Measurements from ENCODE around the gene PPP1R18.
"Not testable (repeated sequence)": the region's sequence is repeated elsewhere in the genome, so short reads cannot be mapped to it uniquely, and the experiment has no call there.

PPP1R18 gene

DNA sequence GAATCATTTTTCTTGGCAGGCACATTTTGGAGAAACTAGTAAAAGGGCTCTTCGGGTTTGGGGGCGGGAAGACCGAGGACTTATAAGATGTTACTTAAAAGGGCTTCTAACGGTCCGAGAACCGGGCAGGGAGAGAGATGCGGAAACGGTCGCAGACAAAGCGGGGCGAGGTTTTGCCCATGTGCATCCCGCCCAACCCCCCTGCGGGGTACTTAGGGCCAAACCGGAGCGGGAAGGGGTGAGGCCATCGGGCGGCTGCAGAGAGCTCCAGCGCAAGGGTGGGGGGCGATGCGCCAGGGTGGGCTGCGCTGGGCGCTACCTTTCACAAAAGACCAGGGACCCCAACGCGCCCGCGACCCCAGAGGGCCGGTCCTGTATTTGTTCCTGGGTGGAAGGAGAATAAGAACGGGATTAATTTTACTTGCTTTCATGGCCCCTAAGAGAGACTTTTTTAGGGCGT, 34.3 kb upstream of the PPP1R18 start:
- in situ Hi-C loops (cut with MboI; ENCODE audit: low sequenced_read_pairs): no loop called here

DNA sequence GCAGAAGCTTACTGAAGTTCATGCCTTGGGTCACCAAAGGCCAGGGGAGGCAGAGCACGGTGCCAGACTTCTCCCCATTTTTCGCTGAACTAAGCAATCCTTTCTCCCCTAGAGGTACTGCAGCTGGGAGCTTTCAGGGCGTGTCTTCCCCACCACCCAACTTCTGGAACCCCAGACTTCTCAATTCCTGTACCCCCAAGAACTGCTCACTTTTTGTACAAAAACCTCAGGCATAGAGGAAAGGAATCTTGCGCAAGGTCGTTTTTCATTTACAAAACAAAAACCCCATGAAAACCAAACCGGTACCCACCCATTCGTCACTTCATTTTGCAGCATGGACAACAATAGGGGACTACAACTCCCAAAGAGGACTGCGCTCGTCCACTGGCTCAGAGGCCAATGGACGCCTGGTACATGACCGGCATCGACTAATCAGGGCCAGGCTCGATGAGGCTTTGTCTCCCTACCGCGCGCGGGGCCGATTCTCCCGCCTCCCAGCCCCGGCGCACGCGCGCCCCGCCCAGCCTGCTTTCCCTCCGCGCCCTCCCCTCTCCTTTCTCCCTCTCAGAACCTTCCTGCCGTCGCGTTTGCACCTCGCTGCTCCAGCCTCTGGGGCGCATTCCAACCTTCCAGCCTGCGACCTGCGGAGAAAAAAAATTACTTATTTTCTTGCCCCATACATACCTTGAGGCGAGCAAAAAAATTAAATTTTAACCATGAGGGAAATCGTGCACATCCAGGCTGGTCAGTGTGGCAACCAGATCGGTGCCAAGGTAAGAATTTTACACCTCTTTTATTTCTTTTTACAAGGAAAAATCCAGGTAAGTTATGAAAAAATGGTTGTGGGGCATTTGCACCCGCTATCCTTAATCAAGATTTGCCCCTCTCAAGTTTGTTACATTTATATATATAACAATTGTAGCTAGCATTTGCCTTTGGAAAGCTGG, 33.6 kb upstream of the PPP1R18 start, which contains the start of gene TUBB:
Gene TUBB (plus strand): TSS at position 562 of the 947 bp plus-strand sequence. CDS start 155 bp downstream, at position 717.
- in situ Hi-C loops (cut with MboI; ENCODE audit: low sequenced_read_pairs): no loop called here

DNA sequence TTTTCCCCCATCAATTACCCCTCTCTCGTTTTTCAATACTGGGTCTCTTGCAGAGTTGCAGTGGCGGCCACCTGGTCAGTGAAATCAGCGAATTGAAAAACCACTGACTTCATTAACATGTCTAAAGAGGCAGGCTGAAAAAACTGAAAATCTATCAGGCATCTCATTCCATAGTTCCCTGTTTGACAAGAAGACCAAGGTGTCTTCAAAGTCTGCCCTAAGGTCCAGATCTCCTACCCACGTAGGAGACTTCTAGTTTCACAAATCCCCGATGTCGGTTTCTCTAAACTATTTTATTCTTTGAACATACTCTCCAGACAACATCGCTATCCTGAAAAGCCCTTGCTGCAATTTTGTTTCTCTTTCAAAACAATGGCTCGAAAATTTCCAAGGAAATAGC, 32.9 kb upstream of the PPP1R18 start:
- in situ Hi-C loops (cut with MboI; ENCODE audit: low sequenced_read_pairs): no loop called here

DNA sequence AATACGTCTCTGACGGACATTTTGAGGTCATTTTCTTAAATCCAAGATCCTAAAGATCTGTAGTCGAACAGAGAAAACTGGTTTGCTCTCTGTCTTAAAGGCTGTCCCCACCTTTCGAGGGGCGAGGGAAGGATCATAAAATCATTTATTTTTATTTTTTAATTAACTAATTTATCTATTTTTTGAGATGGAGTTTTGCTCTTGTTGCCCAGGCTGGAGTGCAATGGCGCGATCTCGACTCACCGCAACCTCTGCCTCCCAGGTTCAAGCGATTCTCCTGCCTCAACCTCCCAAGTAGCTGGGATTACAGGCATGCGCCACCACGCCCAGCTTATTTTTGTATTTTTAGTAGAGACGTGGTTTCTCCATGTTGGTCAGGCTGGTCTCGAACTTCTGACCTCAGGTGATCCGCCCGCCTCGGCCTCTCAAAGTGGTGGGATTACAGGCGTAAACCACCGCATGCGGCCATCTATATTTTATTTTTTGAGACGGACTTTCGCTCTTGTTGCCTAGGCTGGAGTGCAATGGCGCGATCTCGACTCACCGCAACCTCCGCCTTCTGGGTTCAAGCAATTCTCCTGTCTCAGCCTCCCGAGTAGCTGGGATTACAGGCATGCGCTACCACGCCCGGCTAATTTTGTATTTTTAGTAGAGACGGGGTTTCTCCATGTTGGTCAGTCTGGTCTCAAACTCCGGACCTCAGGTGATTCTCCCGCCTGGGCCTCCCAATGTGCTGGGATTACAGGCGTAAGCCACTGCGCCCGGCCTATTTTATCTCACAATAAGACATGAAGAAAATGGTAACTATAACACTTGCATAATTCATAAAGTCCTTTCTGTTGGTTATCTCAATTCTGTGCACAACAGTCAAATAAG, 31.6 kb upstream of the PPP1R18 start:
- in situ Hi-C loops (cut with MboI; ENCODE audit: low sequenced_read_pairs): not testable (repeated sequence)

DNA sequence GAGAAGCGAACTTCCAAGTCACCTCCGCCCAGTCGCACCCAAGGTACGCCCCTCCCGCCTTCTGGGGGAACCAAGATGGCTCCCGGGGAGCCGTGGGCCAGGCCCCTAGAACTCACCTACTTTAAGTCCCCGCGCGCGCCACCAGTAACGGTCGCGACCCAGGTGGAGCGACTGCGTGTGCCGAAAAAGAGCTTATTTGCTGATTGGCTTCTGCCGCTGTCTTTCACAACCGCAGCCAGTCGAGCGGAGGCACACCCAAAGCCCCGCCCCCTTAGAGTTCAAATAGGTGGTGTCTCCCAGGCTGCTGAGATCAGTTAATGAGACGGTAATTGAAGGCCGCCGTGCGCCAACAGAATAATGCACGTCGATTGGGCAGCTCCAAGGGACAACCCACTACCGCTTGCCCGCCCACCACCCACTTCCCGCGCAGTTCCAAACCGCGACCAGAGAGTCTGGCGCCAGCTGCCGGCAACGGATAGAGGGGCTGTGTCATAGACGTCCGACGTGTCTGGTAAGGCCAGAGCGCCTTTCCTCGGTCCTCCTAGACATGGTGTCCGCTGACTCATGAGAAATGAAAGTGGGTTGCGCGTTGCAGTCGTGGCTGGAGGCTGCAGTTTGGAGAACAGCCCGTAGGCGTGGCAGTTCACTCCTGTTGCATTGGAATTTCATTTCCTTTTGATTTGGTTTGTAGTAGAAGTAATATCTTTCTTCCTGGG, 30.8 kb upstream of the PPP1R18 start, which contains the start of gene MDC1:
Gene MDC1 (minus strand): TSS at position 153 of the 716 bp plus-strand sequence. CDS start 2,106 bp downstream, outside the sequence.
- in situ Hi-C loops (cut with MboI; ENCODE audit: low sequenced_read_pairs): no loop called here

DNA sequence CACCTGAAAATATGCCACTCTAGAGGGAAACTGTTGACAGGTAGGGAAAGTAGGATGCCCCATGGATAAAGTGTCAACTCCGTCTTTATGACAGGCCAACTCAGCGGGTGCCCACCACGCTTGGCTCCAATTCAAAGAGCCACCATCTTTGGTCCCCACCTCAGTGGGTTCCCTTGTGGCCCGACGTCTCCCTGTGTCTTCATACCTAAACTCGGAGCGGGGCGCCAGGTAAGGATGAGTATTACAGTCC, 30.4 kb upstream of the PPP1R18 start:
- in situ Hi-C loops (cut with MboI; ENCODE audit: low sequenced_read_pairs): no loop called here

DNA sequence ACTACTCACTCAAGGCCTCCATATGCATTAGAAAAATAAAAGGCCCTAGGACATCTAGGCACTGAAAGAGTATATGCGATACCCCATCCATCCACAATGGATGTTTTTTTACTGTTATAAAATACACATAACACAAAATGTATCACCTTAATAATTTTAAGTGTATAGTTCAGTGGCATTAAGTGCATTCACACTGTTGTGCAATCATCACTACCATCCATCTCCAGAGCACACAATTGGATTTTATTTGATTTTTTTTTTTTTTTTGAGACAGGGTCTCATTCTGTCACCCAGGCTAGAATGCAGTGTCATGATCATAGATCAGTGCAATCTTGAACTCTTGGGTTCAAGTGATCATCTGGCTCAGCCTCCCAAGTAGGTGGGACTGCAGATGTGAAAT, 27.8 kb upstream of the PPP1R18 start:
- in situ Hi-C loops (cut with MboI; ENCODE audit: low sequenced_read_pairs): no loop called here

DNA sequence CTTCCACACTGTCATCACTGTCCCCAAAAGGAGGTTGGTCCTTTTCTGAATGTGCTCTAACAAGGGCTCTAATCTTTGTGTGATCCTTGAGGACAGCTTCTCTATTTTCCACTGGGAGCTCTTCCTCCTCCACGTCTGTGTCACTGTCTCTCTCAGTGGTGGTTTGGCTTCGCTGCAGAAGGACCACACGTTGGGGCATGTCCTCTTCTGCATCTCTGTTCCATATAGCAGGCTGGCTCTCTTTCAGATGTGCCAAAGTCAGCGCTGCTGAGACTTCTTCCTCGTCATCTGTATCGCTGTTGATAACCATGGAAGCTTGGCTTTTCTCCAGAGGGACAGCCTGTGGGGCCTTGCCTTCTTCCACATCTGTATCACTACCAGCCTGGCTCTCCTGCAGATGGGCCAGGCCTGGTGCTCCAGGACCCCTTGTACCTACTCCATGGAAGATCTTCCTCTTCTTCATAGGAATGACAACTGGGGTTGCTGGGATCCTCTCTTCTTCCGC, 26.0 kb upstream of the PPP1R18 start:
- in situ Hi-C loops (cut with MboI; ENCODE audit: low sequenced_read_pairs): no loop called here

DNA sequence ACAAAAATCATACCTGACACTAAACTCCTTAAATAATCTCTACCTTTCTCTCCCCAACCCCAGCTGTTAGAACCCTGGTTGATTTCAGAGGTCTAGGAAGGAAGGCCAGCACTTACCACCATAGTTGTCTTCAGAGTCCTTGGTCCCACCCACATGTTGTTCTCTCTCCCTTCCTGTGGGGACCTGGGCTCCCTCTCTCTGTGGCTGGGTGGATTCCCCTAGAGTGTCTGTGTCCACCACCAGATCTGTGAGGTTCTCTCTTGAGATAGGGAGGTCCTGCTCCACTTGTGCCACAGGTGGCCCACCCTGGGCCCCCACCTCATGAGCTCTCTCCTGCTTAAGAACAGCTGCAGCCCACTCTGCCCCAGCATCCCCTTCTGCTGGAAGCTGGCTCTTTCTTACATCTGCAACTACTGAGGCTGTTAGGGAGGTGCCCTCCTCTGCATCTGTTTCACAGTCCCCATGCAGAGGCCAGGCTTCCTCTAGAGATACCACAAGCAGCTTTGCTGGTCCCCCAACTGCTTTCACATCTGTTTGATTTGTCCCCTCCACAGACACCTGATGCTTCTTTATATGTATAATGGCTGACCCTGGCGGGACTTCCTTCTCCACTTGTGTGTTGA, 25.4 kb upstream of the PPP1R18 start:
- in situ Hi-C loops (cut with MboI; ENCODE audit: low sequenced_read_pairs): no loop called here

DNA sequence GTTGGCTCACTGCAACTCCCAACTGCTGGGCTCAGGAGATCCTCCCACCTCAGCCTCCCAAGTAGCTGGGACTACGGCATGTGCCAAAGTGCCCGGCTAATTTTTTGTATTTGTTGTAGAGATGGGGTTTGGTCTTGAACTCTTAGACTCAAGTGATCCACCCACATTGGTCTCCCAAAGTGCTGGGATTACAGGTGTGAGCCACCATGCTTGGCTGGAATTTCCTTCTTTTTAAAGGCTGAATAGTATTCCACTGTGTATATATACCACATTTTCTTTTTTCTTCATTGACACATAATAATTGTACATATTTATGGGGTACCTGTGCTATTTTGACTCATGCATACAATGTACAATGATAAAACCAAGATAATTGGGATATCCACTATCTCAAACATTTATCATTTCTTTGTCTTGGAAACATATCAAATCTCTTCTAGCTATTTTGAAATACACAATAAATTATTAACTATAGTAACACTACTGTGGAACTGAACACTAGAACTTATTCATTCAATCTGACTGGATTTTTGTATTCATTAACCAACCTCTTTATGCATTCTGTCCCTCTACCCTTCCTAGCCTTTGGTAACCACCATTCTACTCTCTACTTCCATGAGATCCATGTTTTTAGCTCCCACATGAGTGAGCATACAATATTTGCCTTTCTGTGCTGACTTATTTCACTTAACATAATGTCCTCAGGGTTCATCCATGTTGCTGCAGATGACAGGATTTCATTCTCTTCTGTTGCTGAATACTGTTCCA, 22.8 kb upstream of the PPP1R18 start:
- in situ Hi-C loops (cut with MboI; ENCODE audit: low sequenced_read_pairs): no loop called here

DNA sequence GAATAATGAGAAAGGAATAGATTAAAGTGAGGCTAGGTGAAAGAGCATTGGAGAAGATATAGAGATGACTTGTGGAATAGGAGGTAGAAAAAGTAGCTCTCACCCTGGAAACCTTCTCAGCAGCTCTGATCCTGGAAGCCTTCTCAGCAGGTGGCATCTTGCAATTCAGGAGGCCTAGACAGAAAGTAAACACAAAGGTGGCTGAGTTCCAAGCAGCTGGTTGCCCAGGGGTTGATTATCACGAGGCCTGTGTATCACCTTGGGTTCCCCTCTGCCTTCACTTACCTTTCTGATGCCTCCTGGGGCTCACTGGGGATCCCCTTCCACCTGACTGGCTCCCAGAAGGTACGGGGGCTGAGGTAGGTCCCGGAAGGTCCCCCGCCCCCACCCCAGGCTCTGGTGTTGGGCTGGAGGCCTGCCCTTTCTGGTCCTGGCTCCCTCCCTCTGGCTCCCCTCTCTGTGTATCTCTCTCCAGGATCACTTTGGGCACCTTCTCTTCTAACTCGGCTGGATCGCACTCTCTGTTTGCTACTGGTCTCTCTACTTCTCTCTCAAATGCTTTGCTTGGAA, 20.9 kb upstream of the PPP1R18 start:
- in situ Hi-C loops (cut with MboI; ENCODE audit: low sequenced_read_pairs): no loop called here

DNA sequence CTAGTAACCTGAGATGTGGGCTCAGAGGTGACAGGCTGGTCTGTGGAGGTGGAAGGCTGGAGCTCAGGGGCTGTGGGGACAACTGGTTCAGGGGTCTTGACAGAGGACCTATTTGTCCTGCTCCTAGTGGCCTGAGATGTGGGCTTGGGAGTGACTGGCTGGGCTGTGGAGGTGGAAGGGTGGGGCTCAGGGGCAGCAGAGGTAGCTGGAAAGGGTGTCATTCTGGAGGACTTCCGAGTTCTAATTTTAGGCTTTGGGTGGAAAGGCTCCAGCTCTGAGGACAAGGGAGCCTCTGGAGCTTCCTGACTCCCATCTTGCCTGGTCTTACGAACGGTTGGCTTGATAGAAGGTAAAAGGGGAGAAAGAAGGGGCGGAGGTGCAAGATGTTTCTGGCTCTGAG, 19.2 kb upstream of the PPP1R18 start:
- in situ Hi-C loops (cut with MboI; ENCODE audit: low sequenced_read_pairs): no loop called here

DNA sequence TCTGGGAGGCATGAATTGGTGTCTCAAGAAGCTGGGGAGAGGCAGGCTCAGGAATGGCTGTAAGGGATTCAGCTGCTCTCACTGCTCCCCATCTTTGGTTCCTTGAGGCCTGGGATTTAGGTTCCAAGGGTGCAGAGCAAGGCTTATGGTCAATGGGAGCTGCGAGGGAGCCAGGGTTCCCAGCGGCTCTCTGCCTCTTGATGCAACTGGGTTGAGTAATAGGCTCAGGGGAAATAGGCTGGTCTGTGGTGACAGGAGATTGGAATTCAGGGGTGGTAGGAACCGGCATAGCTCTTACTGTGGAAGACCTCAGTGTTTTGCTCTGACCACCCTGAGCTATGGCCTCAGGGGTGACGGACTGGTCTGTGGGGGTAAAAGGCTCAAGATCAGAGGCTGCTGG, 17.4 kb upstream of the PPP1R18 start:
- in situ Hi-C loops (cut with MboI; ENCODE audit: low sequenced_read_pairs): no loop called here

DNA sequence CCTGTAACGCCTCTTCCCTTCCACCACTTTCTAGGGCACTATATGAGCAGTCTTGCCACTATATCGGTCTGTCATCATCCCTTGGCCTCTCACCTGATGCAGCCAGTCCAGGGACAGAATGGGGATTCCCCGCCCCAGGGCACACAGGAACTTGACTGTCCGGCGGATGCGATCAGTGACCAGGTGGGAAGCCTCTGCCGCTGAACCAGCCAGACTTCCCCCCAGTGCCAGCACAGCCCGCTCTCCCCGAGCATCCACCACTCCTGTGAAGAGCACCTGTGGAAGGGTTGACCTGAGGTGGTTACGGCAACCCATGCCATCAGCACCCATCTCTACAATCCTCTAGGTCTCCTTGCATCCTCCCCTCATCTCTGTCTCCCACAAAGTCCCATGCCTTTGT, 16.6 kb upstream of the PPP1R18 start:
- in situ Hi-C loops (cut with MboI; ENCODE audit: low sequenced_read_pairs): no loop called here

DNA sequence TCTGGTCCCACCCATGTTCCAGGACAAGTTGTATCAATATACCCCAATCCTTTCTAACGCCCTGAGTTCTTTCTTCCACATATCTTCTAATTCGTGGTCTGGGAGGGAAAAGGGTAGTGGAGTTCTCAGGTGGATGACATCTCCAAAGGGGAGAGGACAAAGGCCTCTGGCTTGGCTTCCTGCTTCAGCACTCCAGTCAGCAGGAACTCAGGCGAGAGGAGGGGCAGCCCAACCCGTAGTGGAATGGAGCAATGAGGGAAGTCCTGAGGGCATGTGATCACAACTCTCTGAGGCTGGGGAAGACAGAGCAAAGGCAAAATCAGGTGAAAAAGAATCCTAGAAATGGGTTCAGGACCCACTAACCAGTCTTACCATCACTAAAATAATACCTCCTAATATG, 13.9 kb upstream of the PPP1R18 start:
- in situ Hi-C loops (cut with MboI; ENCODE audit: low sequenced_read_pairs): no loop called here

DNA sequence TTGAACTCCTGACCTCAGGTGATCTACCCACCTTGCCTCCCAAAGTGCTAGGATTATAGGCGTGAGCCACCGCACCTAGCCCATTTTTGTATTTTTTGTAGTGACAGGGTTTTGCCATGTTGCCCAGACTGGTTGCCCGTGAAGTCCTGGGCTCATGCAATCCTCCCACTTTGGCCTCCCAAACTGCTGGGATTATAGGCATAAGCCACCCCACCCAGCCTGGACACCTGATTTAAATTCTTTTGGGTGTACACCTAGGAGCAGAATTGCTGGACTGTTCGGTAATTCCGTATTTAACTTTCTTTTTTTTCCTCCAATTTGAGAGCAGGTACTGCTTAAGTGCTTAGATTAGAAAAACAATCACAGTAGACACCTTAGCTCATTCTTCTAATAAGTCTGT, 10.0 kb upstream of the PPP1R18 start:
- in situ Hi-C loops (cut with MboI; ENCODE audit: low sequenced_read_pairs): no loop called here

DNA sequence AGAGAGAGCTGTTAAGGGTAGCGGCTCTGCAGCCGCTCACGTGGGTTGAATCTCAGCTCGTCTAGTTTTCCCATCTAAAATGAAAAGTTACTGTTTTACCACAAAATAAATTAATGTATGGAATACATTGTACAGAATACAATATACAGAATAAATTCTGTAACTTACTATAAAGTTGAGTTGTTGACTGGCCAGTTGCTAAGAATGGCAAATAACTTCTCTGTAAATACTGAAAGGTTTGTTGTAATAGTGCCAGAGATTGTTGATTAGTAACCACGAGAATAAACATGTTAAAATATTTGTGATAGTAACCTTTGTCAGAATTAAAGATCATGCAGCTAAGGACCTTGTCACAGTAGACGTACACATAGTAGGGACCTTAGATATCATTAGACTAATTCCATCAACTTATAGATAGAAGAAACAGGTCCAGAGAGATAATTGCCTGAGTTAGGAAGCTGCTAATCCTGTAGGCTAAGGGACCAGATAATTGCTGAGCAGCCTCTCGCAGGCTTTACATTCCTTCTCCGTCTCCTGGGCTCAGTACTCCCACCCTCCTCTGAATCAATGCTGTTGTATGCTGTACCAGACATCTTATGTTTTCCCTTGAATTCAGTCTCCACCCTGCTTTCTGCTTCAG, 4.9 kb upstream of the PPP1R18 start:
- in situ Hi-C loops (cut with MboI; ENCODE audit: low sequenced_read_pairs): no loop called here

DNA sequence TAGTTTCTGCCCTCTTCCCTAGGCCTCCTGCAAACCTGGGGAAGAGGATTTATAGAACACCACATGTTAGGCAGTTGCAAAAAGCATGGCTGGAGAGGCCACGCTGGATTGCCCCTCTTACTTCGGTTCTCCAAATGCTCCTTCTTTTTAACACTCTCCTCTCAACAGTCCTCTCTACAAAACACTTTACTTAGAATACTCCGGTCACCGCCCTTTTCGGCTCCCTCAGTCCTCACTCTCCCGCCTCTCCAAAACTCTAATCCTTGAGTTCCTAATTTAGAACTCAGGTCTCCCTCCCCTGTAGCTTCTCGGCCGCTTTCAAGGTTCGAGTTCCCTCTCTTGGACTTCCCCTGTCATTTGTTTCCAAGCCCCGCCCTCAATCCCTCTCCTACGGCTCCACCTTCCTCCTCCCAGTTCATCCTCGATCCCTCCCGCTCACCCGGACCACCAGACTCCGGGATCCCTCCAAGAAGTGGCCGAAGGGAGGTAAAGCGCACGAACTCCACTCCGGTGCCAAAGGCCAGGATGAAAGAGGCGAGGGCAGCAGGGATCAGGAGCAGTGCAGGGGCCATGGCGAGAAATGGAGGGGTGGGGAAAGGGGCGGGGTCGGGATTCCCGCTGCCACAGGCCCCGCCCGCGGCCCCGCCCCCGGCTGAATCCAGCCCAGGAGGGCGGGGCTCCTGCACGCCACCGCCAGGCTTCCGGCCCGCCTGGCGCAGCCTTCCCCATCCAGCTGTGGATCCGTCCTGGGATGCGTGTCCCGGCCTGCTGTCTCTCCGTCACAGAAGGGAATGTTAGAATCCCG, 4.2 kb upstream of the PPP1R18 start, which contains the start of gene NRM:
Gene NRM (minus strand): TSS at position 582 of the 805 bp plus-strand sequence. CDS start 10 bp downstream, at position 572.
- in situ Hi-C loops (cut with MboI; ENCODE audit: low sequenced_read_pairs): no loop called here
